HG02981 (cell line): Measurements from ENCODE around the gene MED13L.

Source experiments
- ATAC-seq: cut with Tn5 transposase; IDR thresholded peaks from one replicate; pipeline ENCODE4 v1.9.1; 2021; ENCODE audit warnings: mild to moderate bottlenecking, moderate library complexity; ENCODE audit not compliant: unreplicated experiment

The MED13L gene

GRCh38 chr12:116188581-116188980 lies 88.9 kb downstream of the MED13L start:
- ATAC-seq: no peak

- ATAC-seq: no peak
These were observed 90.4 kb downstream of the MED13L start for GRCh38 chr12:116187151-116187511.

- no peak for ATAC-seq
These were observed 90.9 kb downstream of the MED13L start for GRCh38 chr12:116186482-116187150.

- ATAC-seq: no peak
These were observed 92.7 kb downstream of the MED13L start for GRCh38 chr12:116184763-116185162.

- ATAC-seq: no peak
These were observed 93.8 kb downstream of the MED13L start for GRCh38 chr12:116183741-116184141.

GRCh38 chr12:116182359-116183063 lies 95.0 kb downstream of the MED13L start:
- no peak for ATAC-seq

GRCh38 chr12:116180448-116180847 lies 97.0 kb downstream of the MED13L start:
- no peak for ATAC-seq

GRCh38 chr12:116179384-116179783 lies 98.1 kb downstream of the MED13L start:
- ATAC-seq: no peak

GRCh38 chr12:116177017-116177416 lies 100.5 kb downstream of the MED13L start:
- no peak for ATAC-seq

GRCh38 chr12:116174904-116175303 lies 102.6 kb downstream of the MED13L start:
- no peak for ATAC-seq

GRCh38 chr12:116174006-116174405 lies 103.5 kb downstream of the MED13L start:
- ATAC-seq: no peak

- peak; percentile 92 for ATAC-seq
These were observed 105.2 kb downstream of the MED13L start for GRCh38 chr12:116172224-116172849.

GRCh38 chr12:116171549-116171948 lies 105.9 kb downstream of the MED13L start:
- ATAC-seq: no peak

GRCh38 chr12:116169071-116169470 lies 108.4 kb downstream of the MED13L start:
- ATAC-seq: no peak

GRCh38 chr12:116166306-116166705 lies 111.2 kb downstream of the MED13L start:
- ATAC-seq: no peak

GRCh38 chr12:116165036-116165425 lies 112.5 kb downstream of the MED13L start:
- no peak for ATAC-seq

- no peak for ATAC-seq
These were observed 113.0 kb downstream of the MED13L start for GRCh38 chr12:116164250-116165035.

- no peak for ATAC-seq
These were observed 115.4 kb downstream of the MED13L start for GRCh38 chr12:116162071-116162470.

- no peak for ATAC-seq
These were observed 115.9 kb downstream of the MED13L start for GRCh38 chr12:116161588-116161987.

- no peak for ATAC-seq
These were observed 116.5 kb downstream of the MED13L start for GRCh38 chr12:116160883-116161458.

- no peak for ATAC-seq
These were observed 117.3 kb downstream of the MED13L start for GRCh38 chr12:116160231-116160630.
